GM12865 (cell line): Measurements from ENCODE around the gene P4HA3.
"Not testable (repeated sequence)": the region's sequence is repeated elsewhere in the genome, so short reads cannot be mapped to it uniquely, and the experiment has no call there.

Source experiments
- DNase-seq: peaks from one replicate; pipeline ENCODE4 v3.0.0; 2010; ENCODE audit warnings: low read depth
- H3K4me3 ChIP-seq: 2 replicates; pipeline ENCODE4 v1.5.1; 2011; ENCODE audit warnings: mild to moderate bottlenecking, low read depth, low read length, control low read depth
- CTCF ChIP-seq: IDR thresholded peaks from 2 replicates; pipeline ENCODE4 v1.5.1; 2011; ENCODE audit warnings: low read length, control low read depth, low read depth, inconsistent platforms; ENCODE audit not compliant: insufficient read depth; ENCODE audit errors: missing control alignments

The P4HA3 gene

DNA sequence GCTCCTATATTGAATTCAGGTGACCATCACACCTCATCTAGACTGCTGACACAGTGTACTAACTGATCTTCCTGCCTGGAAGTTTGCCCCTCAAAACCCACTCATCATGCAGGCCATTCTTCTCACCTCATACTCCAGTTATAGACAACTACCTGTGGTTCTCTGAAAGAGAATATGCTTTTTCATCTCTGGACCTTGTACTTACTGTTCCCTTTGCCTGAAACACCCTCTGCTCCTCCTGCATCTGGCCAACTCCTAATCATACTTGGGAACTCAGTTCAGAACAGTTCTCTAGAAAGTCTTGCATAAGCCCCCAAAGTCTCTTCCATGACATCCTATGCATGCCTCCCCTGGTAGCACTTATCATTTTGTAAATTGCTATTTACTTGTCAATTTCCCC is 28.2 kb upstream of the P4HA3 start:
- TF ChIP-seq CTCF, result no peak
- no peak for DNase-seq
- no peak overlapping the region for H3K4me3 ChIP-seq

GRCh38 chr11:74338963-74339362 is 27.5 kb upstream of the P4HA3 start:
- DNase-seq, result no peak
- no peak overlapping the region for H3K4me3 ChIP-seq
- no peak for TF ChIP-seq CTCF

DNA sequence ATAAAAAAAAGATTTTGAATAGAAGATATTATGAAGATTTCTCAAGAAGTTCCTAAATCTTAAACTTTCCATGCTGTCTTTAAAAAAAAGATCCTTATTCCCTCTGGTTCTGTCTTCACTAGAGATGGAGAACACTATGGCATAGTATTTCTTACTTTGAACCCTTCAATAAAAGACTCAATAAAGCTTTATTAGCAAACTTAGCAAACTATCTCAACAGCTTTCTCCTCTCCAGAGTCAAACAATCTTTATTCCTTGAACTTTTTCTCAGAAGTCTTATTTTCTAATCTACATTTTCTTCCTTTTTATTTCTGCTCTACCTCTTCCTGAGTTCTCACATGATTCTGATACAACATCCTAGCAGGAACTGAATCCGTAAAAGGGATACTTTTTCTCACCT is 21.8 kb upstream of the P4HA3 start:
- DNase-seq, result no peak
- no peak for TF ChIP-seq CTCF
- H3K4me3 ChIP-seq, result no peak overlapping the region

DNA sequence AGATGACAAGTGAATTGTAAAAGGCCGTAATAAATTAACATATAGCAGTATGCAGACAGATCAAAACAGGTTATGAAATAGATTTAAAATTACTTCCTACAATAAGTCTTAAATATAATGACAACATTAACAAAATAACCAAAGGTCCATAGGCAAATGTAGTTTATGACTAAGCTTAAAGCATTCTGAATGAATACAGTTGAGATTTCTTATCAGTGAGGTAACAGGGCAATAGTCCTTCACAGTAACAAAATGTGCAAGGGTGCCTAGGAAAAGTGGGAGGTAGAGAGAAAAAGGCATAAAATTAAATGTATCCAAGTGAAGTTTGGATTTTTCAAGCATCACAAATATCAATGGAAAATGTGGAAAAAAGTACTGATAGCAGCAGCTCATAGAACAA is 20.9 kb upstream of the P4HA3 start:
- DNase-seq, result no peak
- no peak overlapping the region for H3K4me3 ChIP-seq
- TF ChIP-seq CTCF, result no peak

- DNase-seq, H3K4me3 ChIP-seq: not testable (repeated sequence)
Measured at GRCh38 chr11:74331000-74331399, 19.6 kb upstream of the P4HA3 start.

DNA sequence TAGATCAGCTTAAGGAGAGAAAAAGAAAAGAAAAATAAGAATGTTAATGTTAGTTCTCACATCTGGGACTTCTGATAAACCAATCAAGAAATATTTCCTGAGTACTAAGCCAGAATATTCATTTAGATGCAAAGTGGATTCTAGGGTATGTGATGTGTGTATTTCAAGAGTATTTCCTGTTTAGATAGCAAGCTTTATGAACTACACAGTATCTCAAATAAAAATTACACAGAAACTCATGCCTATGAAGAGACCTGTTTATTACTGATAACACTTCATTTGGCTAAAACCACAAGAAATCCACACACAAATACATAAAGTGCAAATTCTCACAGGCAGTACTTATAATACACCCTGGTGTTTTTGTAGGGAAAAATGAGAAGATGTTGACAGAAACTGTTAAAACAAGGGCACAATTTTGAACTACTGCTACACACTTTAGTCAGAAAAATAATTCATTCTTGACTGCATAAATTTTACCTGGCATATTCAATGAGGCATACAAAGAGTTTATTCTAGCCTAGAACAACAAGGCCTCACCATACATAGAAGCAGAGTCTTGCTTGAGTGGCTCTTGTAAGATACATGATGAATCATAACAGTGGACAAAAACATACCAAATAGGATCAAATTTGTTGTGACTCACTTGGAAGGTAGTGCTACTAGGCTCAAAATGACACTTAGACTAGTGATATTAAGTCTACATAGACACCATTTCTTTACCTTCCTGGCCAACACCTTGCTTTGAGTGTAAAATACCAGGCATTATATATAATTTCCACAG is 18.8 kb upstream of the P4HA3 start:
- no peak for DNase-seq
- H3K4me3 ChIP-seq, result no peak overlapping the region
- no peak for TF ChIP-seq CTCF

- no peak for TF ChIP-seq CTCF
- no peak for DNase-seq
- H3K4me3 ChIP-seq, result no peak overlapping the region
Measured at GRCh38 chr11:74327076-74327475, 15.6 kb upstream of the P4HA3 start.
